Muscle of arm (tissue), 12 donors: ENCODE results near the gene WIPI1. TPM values are rescaled to one million over a fixed set of nuclear protein-coding genes. Genes with fewer than 3 reads are reported as not detected.
A peak's percentile ranks its signal among the peaks of the same experiment; 100 is the strongest.
"Not testable (repeated sequence)": the region's sequence is repeated elsewhere in the genome, so short reads cannot be mapped to it uniquely, and the experiment has no call there.

Experiments used
- DNase-seq: peaks from one replicate; pipeline ENCODE4 v3.0.0-alpha.2; 2013
- polyA plus RNA-seq, 12 donors: library from polyadenylated mRNA; unstranded; fragments of 120-200 nt; gene quantifications; one replicate each; pipeline ENCODE4 v1.2.1, GENCODE V29; 2013; ENCODE audit not compliant: insufficient read length in 12 of 12

WIPI1 gene
- polyA plus RNA-seq, 12 donors = 40.0 to 56.7 (median 45.3) TPM; not detected in 1

- DNase-seq = no peak
Measured at GRCh38 chr17:68385490-68386215, 71.6 kb downstream of the WIPI1 start.

GRCh38 chr17:68384941-68385340 lies 72.4 kb downstream of the WIPI1 start:
- no peak for DNase-seq

- no peak for DNase-seq
Measured at GRCh38 chr17:68384471-68384870, 72.8 kb downstream of the WIPI1 start.

- no peak for DNase-seq
Measured at GRCh38 chr17:68383443-68384321, 73.6 kb downstream of the WIPI1 start.

- DNase-seq = no peak
Measured at GRCh38 chr17:68383120-68383442, 74.2 kb downstream of the WIPI1 start.

DNA sequence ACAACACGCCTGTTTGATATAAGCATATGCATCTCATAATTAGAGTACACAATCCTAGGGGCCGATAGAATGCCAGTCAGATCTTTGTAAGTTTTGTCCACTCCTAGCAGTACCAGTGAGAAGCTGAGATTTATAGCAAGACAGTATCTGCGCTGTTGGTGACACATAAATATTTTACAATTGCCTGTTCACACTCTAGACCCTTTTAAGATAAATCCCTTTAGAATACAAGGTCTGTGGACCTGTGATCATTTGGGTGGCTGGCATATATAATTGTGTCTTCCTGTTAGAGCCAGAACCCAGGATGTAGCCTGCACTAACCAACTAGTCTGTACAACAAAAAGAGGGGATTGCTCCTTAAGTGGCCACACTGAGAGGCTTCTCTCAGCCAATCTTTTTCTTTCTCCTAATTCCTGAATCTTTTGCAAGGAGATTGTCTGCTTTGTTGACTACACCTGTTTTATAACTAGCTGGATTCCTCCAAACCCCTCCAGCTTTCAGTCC lies 74.7 kb downstream of the WIPI1 start:
- DNase-seq = no peak

GRCh38 chr17:68381076-68381900 lies 76.0 kb downstream of the WIPI1 start:
- DNase-seq = no peak

DNA sequence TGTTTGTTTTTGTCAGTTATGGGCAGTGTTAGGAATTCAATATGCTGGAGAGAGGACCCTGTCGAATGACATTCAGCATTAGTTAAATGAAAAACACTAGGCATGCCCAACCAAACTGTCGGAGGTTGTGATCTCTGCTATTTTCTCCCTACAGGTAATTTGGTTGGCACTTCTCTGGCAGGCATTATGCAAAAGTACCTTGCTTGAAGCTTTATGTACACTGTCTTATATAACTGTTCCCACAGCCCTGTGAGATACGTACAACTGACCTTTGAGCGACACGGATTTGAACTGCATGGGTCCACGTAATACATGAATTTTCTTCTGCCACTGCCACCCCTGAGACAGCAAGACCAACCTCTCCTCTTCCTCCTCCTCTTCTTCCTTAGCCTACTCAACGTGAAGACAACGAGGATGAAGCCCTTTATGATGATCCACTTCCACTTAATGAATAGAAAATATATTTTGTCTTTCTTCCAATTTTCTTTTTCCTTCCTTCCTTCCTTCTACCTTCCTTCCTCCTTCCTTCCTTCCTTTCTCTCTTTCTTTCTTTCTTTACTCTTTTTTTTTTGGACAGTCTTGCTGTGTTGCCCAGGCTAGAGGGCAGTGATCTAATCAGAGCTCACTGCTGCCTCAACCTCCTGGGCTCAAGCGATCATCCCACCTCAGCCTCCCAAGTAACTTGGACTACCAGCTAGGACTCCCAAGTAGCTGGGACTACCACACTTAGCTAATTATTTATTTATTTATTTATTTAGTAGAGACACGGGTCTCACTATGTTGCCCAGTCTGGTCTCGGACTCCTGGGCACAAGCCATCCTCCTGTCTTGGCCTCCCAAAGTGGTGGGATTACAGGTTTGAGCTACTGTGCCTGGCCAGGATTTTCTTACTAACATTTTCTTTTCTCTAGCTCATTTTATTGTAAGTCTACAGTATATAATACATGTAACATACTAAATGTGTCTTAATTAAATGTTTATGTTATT lies 77.3 kb downstream of the WIPI1 start:
- no peak for DNase-seq

GRCh38 chr17:68379177-68379510 lies 78.2 kb downstream of the WIPI1 start:
- DNase-seq = no peak

DNA sequence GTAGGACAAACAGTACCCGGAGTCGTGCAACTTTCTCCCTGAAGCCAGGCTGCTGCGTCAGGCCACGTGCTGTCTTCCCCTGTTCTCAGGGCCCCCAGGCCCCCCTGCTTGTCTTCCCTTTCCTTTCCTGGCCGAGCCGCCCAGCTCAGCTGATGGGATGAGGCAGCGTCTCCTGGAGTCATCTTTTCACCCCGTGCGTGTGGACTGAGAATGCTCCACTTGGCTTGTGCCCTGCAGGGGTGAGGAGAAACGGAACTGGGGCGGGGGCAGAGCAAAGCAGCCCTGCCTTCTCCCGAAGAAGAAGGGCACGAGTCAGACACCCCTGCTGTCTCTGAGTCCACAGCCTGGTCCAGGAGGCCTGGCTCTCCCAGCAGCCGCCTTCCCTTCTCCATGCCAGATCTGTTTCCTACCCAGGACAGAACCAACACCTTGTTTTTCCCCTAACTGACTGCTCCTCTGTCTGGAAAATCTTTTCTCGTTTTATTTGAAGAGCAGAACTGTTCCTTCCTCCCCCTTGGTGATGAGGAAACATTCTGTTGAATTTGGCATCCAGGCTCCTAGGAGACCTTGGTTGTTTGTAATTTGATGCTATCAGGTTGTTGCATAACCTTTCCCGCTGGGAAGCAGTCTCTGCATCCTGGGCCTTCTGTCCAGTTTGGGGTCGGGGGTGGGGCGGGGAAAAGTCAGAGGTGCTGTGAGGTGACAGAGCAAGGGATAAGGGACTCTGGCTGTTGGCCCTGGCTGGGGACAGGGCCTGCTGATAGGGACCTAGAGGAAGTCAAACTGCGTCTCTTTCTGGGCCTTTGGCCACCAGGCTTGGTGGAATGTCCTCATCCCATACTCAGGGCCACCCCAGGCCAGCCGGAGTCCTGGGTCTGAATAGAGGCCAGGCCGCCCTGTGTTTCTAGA lies 78.8 kb downstream of the WIPI1 start:
- peak; percentile 84 for DNase-seq

- no peak for DNase-seq
Measured at GRCh38 chr17:68377771-68378267, 79.5 kb downstream of the WIPI1 start.

- DNase-seq = not testable (repeated sequence)
Measured at GRCh38 chr17:68376178-68376577, 81.1 kb downstream of the WIPI1 start.

DNA sequence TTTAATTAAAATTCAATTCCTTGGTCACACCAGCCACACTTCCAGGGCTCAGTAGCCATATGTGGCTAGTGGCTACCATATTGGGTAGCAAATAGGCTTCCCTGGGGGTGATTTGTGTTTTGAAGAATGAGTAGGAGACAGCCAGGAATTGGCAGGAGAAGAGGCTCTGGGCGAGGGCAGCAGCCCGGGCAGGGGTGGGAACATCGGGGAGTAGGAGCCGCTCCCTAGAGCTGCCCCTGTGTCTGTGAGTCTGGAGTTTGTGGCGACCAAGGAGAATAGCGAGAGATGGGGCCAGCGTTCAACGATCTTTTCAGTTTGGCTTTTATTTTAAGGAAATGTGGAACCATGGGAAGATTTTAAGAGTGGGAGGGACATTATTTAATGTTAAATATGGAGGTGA lies 81.7 kb downstream of the WIPI1 start:
- no peak for DNase-seq

Other genes starting within 250 kb of the WIPI1 start
- gene AMZ2, start 209.5 kb downstream of the WIPI1 start, polyA plus RNA-seq = 10 to 100 TPM in 11 of 12 donors, not detected in 1; 52.6 to 87.9 (median 75.1) TPM
- gene SLC16A6, start 166.4 kb downstream of the WIPI1 start, polyA plus RNA-seq = 1 to 10 TPM in 3 of 12 donors, under 1 TPM in 7, not detected in 2; 0.41 to 1.5 (median 0.62) TPM
- 1 to 10 TPM in 11 of 12 donors, not detected in 1; 2.7 to 9.6 (median 3.4) TPM for gene ARSG, start 166.0 kb downstream of the WIPI1 start, polyA plus RNA-seq
- gene PRKAR1A, start 54.9 kb upstream of the WIPI1 start, polyA plus RNA-seq = 100 to 1,000 TPM; 280 to 504 (median 393) TPM
- 10 to 100 TPM in 3 of 12 donors, 1 to 10 TPM in 8, not detected in 1; 5.3 to 12.9 (median 8.5) TPM for gene FAM20A, start 143.9 kb upstream of the WIPI1 start, polyA plus RNA-seq